Upper lobe of left lung (tissue), 4 donors: ENCODE measurements around the gene ZBED4.

ENCODE experiments used
- CTCF ChIP-seq, 6 experiments: fragments of 450-650 bp in 4 of 6; fragments of 200-600 bp in 2 of 6; sonication (generic) in 2 of 6; IDR thresholded peaks; one replicate each; pipeline ENCODE4 v1.5.1; 2016 to 2019; ENCODE audit warnings: antibody characterized with exemption in 6 of 6
- EP300 ChIP-seq, 4 donors: sonication (generic); formaldehyde crosslinking; IDR thresholded peaks; one replicate each; pipeline ENCODE4 v1.5.1; 2017; ENCODE audit warnings: antibody characterized with exemption in 4 of 4, control low read depth in 2 of 4
- POLR2A ChIP-seq, 4 donors: fragments of 450-650 bp; IDR thresholded peaks; one replicate each; pipeline ENCODE4 v1.5.1; 2016 to 2017; ENCODE audit warnings: antibody characterized with exemption in 4 of 4, mild to moderate bottlenecking in 2 of 4

- no peak for TF ChIP-seq CTCF (IDR thresholded peaks at IDR 0.05)
- no peak for TF ChIP-seq POLR2A (IDR thresholded peaks at IDR 0.05)
- TF ChIP-seq EP300 (IDR thresholded peaks at IDR 0.05): no peak
Measured at GRCh38 chr22:49863931-49864330, 10.3 kb downstream of the ZBED4 start.
